Upper lobe of left lung (tissue), 6 donors: ENCODE data around the gene NSD1. TPM values are rescaled to one million over a fixed set of nuclear protein-coding genes. Genes with fewer than 3 reads are reported as not detected.

Source experiments
- ATAC-seq, 2 donors: fragments of 200-7000 bp; cut with Tn5 transposase; one replicate each; pipeline ENCODE4 v1.9.1; 2022; ENCODE audit warnings: mild to moderate bottlenecking in 2 of 2, moderate library complexity in 2 of 2; ENCODE audit not compliant: low FRiP score in 2 of 2
- DNase-seq, 2 donors: peaks; one replicate each; pipeline ENCODE4 v3.0.0-alpha.2; 2019 to 2020
- H3K27ac ChIP-seq, 4 donors: fragments of 200-600 bp; sonication (generic); one replicate each; pipeline ENCODE4 v1.5.1; 2016 to 2019
- H3K27me3 ChIP-seq, 4 donors: fragments of 200-600 bp; sonication (generic); one replicate each; pipeline ENCODE4 v1.5.1; 2017 to 2019
- H3K36me3 ChIP-seq, 4 donors: fragments of 200-600 bp; sonication (generic); one replicate each; pipeline ENCODE4 v1.5.1; 2016 to 2019
- H3K4me1 ChIP-seq, 4 donors: fragments of 200-600 bp; sonication (generic); one replicate each; pipeline ENCODE4 v1.5.1; 2018 to 2019
- H3K4me3 ChIP-seq, 4 donors: fragments of 200-600 bp; sonication (generic); one replicate each; pipeline ENCODE4 v1.5.1; 2017 to 2019; ENCODE audit warnings: mild to moderate bottlenecking in 2 of 4, moderate library complexity in 1 of 4
- H3K9me3 ChIP-seq, 4 donors: fragments of 200-600 bp; sonication (generic); one replicate each; pipeline ENCODE4 v1.5.1; 2018 to 2019
- EP300 ChIP-seq, 4 donors: sonication (generic); formaldehyde crosslinking; IDR thresholded peaks; one replicate each; pipeline ENCODE4 v1.5.1; 2017; ENCODE audit warnings: antibody characterized with exemption in 4 of 4, control low read depth in 2 of 4
- POLR2A ChIP-seq, 4 donors: fragments of 450-650 bp; IDR thresholded peaks; one replicate each; pipeline ENCODE4 v1.5.1; 2016 to 2017; ENCODE audit warnings: antibody characterized with exemption in 4 of 4, mild to moderate bottlenecking in 2 of 4
- POLR2AphosphoS5 ChIP-seq, 2 donors: sonication (generic); formaldehyde crosslinking; IDR thresholded peaks; one replicate each; pipeline ENCODE4 v1.5.1; 2017; ENCODE audit warnings: antibody characterized with exemption in 2 of 2
- WGBS, 2 donors: methylation state at CpG; one replicate each; pipeline ENCODE4 v1.1.5; 2017 to 2018; 5-methylcytosine and 5-hydroxymethylcytosine counted together
- total RNA-seq, 6 donors: library from RNA; depleted of rRNA in 4 of 6; stranded (reverse); fragments of >200 nt in 4 of 6; gene quantifications; one replicate each; pipeline versions ENCODE4 v1.1.0 to v1.2.1, GENCODE V29; 2016 to 2021
- TF ChIP-seq, protein P1 (sequence below), 6 experiments: fragments of 450-650 bp in 4 of 6; fragments of 200-600 bp in 2 of 6; sonication (generic) in 2 of 6; IDR thresholded peaks; one replicate each; pipeline ENCODE4 v1.5.1; 2016 to 2019; ENCODE audit warnings: antibody characterized with exemption in 6 of 6
- donor health status: DM: no; HTN: no; CAD: no; lungs with moderate emphysema.
- donor health status: DM: no; HTN: yes; CAD: no; lungs with severe emphysema.

NSD1 gene
- total RNA-seq, 6 donors from 2014 or later, result 33.0 to 69.1 (median 55.7) TPM

DNA sequence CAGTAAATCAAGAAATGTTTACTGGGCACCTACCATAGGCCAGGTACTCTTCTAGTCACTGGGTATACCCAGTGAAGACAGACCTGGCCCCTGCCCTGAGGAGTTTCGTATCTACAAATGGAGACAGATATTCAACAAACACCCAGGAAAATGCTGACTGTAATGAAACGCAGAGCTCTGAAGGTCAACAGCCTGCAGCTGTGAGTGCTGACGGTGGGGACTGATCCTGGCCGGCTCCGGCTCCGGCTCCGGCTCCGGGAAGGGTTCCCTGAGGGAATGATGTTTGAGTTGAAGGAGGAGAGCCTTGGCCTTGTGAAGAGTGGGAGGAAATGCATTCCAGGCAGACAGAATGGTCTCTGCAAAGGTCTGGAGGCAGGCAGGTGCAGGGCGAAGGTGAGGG lies 23.8 kb upstream of the NSD1 start:
- TF ChIP-seq POLR2A (IDR thresholded peaks at IDR 0.05) (no peak), POLR2AphosphoS5 (IDR thresholded peaks at IDR 0.05) (no peak), EP300 (IDR thresholded peaks at IDR 0.05) (no peak)
- ATAC-seq, result no peak
- Histone ChIP-seq H3K27me3 (no peaks in the 10 kb centered on the region), H3K4me3 (no peak overlapping the region), H3K36me3 (no peaks in the 10 kb centered on the region), H3K4me1 (peaks cover 3 to 19% (median 10%) of the 10 kb centered on the region in 4 donors), H3K9me3 (no peaks in the 10 kb centered on the region), H3K27ac (no peak overlapping the region)
- peak in 1 of 2 donors; percentile 77 for DNase-seq
- WGBS, 2 donors, result 49 to 68% methylated on average over 5 to 9 of the region's 9 CpGs

DNA sequence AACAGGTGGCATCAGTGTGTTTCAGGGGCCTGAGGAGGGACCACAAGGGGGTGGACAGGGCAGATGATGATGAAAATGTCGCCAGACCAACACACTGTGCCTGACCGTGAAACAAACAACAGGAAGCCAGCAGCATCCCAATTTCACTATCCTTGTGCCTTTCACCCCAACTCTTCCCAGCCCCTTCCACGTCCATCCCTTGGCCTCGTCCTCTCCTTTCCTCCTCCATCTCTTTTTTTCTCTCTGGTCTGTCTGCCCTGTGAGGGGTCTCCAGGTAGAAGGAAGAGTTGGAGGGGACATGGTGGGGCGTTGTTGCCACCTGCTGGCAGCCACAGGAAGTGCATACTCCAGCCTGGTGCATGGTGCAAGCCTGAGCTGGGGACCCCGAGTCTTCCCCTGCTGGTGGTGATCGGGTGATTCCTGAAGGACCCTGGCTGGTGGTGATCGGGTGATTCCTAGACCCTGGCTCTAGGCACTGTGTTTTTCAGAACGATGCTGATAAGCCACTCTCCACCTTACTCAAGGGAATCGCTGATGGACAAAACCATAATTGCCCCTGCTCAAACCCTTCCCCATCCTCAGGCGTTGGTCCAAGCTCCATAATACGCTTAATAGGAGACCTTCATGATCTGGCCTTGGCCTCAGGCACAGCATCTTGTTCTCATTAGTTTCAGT lies 21.7 kb upstream of the NSD1 start:
- Histone ChIP-seq H3K9me3 (no peaks in the 10 kb centered on the region), H3K27me3 (no peaks in the 10 kb centered on the region), H3K4me3 (no peak overlapping the region), H3K4me1 (peaks cover 10 to 31% (median 15%) of the 10 kb centered on the region in 4 donors), H3K27ac (no peak overlapping the region), H3K36me3 (no peaks in the 10 kb centered on the region)
- WGBS, 2 donors, result 29 to 33% methylated on average over 8 of the region's 12 CpGs
- ATAC-seq (peak in 1 of 2 donors; percentile 64), DNase-seq (peak in 1 of 2 donors; percentile 58)
- no peak for TF ChIP-seq POLR2AphosphoS5 (IDR thresholded peaks at IDR 0.05)
- no peak for TF ChIP-seq EP300 (IDR thresholded peaks at IDR 0.05)
- TF ChIP-seq, protein P1, sequence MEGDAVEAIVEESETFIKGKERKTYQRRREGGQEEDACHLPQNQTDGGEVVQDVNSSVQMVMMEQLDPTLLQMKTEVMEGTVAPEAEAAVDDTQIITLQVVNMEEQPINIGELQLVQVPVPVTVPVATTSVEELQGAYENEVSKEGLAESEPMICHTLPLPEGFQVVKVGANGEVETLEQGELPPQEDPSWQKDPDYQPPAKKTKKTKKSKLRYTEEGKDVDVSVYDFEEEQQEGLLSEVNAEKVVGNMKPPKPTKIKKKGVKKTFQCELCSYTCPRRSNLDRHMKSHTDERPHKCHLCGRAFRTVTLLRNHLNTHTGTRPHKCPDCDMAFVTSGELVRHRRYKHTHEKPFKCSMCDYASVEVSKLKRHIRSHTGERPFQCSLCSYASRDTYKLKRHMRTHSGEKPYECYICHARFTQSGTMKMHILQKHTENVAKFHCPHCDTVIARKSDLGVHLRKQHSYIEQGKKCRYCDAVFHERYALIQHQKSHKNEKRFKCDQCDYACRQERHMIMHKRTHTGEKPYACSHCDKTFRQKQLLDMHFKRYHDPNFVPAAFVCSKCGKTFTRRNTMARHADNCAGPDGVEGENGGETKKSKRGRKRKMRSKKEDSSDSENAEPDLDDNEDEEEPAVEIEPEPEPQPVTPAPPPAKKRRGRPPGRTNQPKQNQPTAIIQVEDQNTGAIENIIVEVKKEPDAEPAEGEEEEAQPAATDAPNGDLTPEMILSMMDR (IDR thresholded peaks at IDR 0.05), result peak; percentile 85 to 98 (median 90)

DNA sequence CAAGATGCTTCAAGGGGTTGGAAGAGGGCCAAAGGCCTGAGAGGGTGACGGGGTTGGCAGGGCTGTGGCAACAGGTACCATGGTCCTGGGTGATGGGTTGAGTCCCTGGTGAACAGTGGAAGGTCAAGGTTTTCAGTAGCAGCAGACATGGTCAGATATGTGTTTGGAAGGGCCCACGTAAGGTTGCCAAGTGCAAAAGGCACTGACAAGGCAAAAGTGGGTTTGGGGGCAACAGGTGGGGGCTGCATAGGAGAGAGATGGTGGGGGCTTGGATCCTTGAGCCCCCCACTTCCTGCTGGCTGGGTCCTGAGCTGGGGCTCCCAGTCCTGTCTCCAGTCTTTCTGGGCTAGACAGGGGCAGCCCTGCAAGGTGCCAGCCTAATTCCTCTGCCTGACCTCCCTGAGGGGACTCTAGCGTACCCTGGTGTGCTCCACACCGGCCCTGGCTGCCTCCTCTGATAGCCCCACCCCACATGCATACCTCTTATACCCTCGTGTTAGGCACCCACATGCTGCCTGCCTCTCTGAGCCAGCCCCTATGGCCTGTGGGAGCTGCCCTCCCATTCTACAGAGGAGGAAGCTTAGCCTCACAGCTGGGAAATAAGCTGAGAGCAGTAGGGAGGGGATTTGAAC lies 20.9 kb upstream of the NSD1 start:
- WGBS, 2 donors, result 66 to 72% methylated on average over 2 to 5 of the region's 5 CpGs
- ATAC-seq (no peak), DNase-seq (no peak)
- Histone ChIP-seq H3K4me1 (peaks cover 14 to 36% (median 17%) of the 10 kb centered on the region in 4 donors), H3K36me3 (no peaks in the 10 kb centered on the region), H3K4me3 (no peak overlapping the region), H3K27ac (no peak overlapping the region), H3K27me3 (no peaks in the 10 kb centered on the region), H3K9me3 (no peaks in the 10 kb centered on the region)
- TF ChIP-seq EP300 (IDR thresholded peaks at IDR 0.05), result no peak
- no peak for TF ChIP-seq POLR2AphosphoS5 (IDR thresholded peaks at IDR 0.05)
- TF ChIP-seq, protein P1 (IDR thresholded peaks at IDR 0.05), result no peak
- no peak for TF ChIP-seq POLR2A (IDR thresholded peaks at IDR 0.05)

DNA sequence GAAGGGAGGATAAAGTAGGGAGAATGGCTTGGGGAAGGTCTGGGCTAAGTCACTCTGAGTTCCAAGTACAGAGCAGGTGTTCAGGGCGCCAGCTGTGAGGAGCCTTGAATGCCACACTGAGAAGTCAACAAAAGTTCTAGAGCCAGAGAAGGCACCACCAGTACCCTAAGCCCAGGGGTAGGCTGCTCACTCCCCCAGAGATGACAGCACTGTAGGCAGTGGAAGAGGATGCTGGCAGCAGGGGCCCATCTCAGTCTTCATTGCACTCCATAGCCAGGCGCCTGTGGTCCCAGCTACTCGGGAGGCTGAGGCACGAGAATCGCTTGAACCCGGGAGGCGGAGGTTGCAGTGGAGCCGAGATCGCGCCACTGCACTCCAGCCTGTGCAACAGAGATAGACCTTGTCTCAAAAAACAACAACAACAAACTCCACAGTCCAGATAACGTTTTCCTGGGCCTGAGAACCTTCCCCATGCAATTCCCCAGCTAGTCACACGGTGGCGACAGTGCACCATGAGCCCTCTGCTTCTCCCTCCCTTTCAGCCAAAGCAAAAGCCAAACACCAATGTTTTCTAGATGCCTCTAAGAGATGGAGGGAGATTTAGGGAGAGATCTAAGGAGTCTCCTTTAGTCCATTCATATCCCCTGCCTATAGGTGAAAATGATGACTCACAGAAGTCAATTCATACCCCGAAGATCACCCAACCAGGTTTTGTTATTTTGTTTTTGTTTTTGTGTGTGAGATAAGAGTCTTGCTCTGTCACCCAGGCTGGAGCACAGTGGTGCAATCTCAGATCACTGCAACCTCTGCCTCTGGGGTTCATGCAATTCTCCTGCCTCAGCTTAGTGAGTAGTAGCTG lies 19.8 kb upstream of the NSD1 start:
- ATAC-seq (peak; percentile 84 to 86), DNase-seq (peak; percentile 47 to 80)
- no peaks in the 10 kb centered on the region for H3K9me3 ChIP-seq
- H3K36me3 ChIP-seq, result no peaks in the 10 kb centered on the region
- 14 to 23% methylated on average over 5 to 14 of the region's 14 CpGs for WGBS, 2 donors
- H3K27me3 ChIP-seq, result no peaks in the 10 kb centered on the region
- TF ChIP-seq POLR2AphosphoS5 (IDR thresholded peaks at IDR 0.05) (no peak), EP300 (IDR thresholded peaks at IDR 0.05) (no peak)
- TF ChIP-seq, protein P1 (IDR thresholded peaks at IDR 0.05), result peak; percentile 93 to 99 (median 96)
- peak overlapping the region; percentile 48 to 77 (median 68) for H3K27ac ChIP-seq
- peak overlapping the region in 2 of 4 donors; percentile 29 to 43 for H3K4me3 ChIP-seq
- H3K4me1 ChIP-seq, result peaks cover 14 to 36% (median 17%) of the 10 kb centered on the region in 4 donors
